H9 (cell line): ENCODE data around the gene MATN1. TPM values are rescaled to one million over a fixed set of nuclear protein-coding genes. Genes with fewer than 3 reads are reported as not detected.

Source experiments
- DNase-seq: peaks from one replicate; pipeline ENCODE4 v3.0.0-alpha.2; 2017
- H2AFZ ChIP-seq: one replicate; pipeline ENCODE4 v1.6.1; 2013; ENCODE audit warnings: mild to moderate bottlenecking, low read length, control low read depth, moderate library complexity
- H2AK5ac ChIP-seq: 2 replicates; pipeline ENCODE4 v1.6.1; 2013; ENCODE audit warnings: low read length, control low read depth, mixed read lengths; ENCODE audit not compliant: insufficient read length
- H2BK120ac ChIP-seq: one replicate; pipeline ENCODE4 v1.6.1; 2013; ENCODE audit warnings: low read depth, mild to moderate bottlenecking, low read length, control low read depth, inconsistent platforms; ENCODE audit not compliant: poor library complexity, severe bottlenecking
- H2BK12ac ChIP-seq: 2 replicates; pipeline ENCODE4 v1.6.1; 2013; ENCODE audit warnings: low read length, control low read depth, mixed read lengths, low read depth; ENCODE audit not compliant: insufficient read length
- H2BK15ac ChIP-seq: 2 replicates; pipeline ENCODE4 v1.6.1; 2013; ENCODE audit warnings: low read depth, low read length, control low read depth
- H2BK20ac ChIP-seq: one replicate; pipeline ENCODE4 v1.6.1; 2013; ENCODE audit warnings: low read depth, mild to moderate bottlenecking, low read length, control low read depth, inconsistent platforms; ENCODE audit not compliant: poor library complexity, severe bottlenecking
- H2BK5ac ChIP-seq: 2 replicates; pipeline ENCODE4 v1.6.1; 2013; ENCODE audit warnings: low read length, control low read depth, mixed read lengths; ENCODE audit not compliant: insufficient read length
- H3K14ac ChIP-seq: 2 replicates; pipeline ENCODE4 v1.6.1; 2013; ENCODE audit warnings: low read length, control low read depth; ENCODE audit not compliant: insufficient read depth
- H3K18ac ChIP-seq: 2 replicates; pipeline ENCODE4 v1.6.1; 2013; ENCODE audit warnings: low read depth, mild to moderate bottlenecking, mixed read lengths, low read length, control low read depth; ENCODE audit not compliant: insufficient read length
- H3K23ac ChIP-seq: 2 replicates; pipeline ENCODE4 v1.6.1; 2013; ENCODE audit warnings: low read length, control low read depth, mixed read lengths, low read depth; ENCODE audit not compliant: insufficient read length
- H3K23me2 ChIP-seq: 2 replicates; pipeline ENCODE4 v1.6.1; 2013; ENCODE audit warnings: low read depth, mild to moderate bottlenecking, mixed read lengths, low read length, control low read depth; ENCODE audit not compliant: insufficient read length, poor library complexity, severe bottlenecking
- H3K27ac ChIP-seq: 2 replicates; pipeline ENCODE4 v1.5.1; 2013; ENCODE audit warnings: low read length, control low read depth, mixed read lengths, low read depth; ENCODE audit not compliant: insufficient read length
- H3K27me3 ChIP-seq: 2 replicates; pipeline ENCODE4 v1.6.1; 2013; ENCODE audit warnings: low read length, control low read depth, inconsistent platforms; ENCODE audit not compliant: insufficient read depth
- H3K4ac ChIP-seq: 2 replicates; pipeline ENCODE4 v1.6.1; 2013; ENCODE audit warnings: low read depth, mild to moderate bottlenecking, control low read depth, inconsistent platforms, low read length, moderate library complexity
- H3K4me1 ChIP-seq: 2 replicates; pipeline ENCODE4 v1.6.1; 2013; ENCODE audit warnings: low read length, control low read depth, inconsistent platforms; ENCODE audit not compliant: insufficient read depth
- H3K4me2 ChIP-seq: 2 replicates; pipeline ENCODE4 v1.6.1; 2013; ENCODE audit warnings: low read length, control low read depth, mixed read lengths; ENCODE audit not compliant: insufficient read length, insufficient read depth
- H3K56ac ChIP-seq: 2 replicates; pipeline ENCODE4 v1.6.1; 2013; ENCODE audit warnings: low read depth, mild to moderate bottlenecking, mixed read lengths, low read length, control low read depth; ENCODE audit not compliant: insufficient read length
- H3K79me1 ChIP-seq: 2 replicates; pipeline ENCODE4 v1.6.1; 2013; ENCODE audit warnings: low read depth, mild to moderate bottlenecking, moderate library complexity, low read length, control low read depth, inconsistent platforms; ENCODE audit not compliant: insufficient read depth, poor library complexity, severe bottlenecking
- H3K79me2 ChIP-seq: 2 replicates; pipeline ENCODE4 v1.6.1; 2013; ENCODE audit warnings: low read length, control low read depth, inconsistent platforms; ENCODE audit not compliant: insufficient read depth
- H3K9ac ChIP-seq: 2 replicates; pipeline ENCODE4 v1.6.1; 2013; ENCODE audit warnings: low read length, control low read depth, mixed read lengths; ENCODE audit not compliant: insufficient read length; ENCODE audit errors: extremely low read depth
- H3K9me3 ChIP-seq: one replicate; pipeline ENCODE4 v1.6.1; 2013; ENCODE audit warnings: low read depth, low read length, inconsistent platforms; ENCODE audit not compliant: control insufficient read depth
- H3T11ph ChIP-seq: one replicate; pipeline ENCODE4 v1.6.1; 2013; ENCODE audit warnings: mild to moderate bottlenecking, low read length, control low read depth, inconsistent platforms
- H4K20me1 ChIP-seq: one replicate; pipeline ENCODE4 v1.6.1; 2013; ENCODE audit not compliant: control insufficient read depth, insufficient read length, insufficient read depth
- H4K5ac ChIP-seq: 2 replicates; pipeline ENCODE4 v1.6.1; 2013; ENCODE audit warnings: low read depth, mild to moderate bottlenecking, mixed read lengths, low read length, control low read depth; ENCODE audit not compliant: insufficient read length
- H4K8ac ChIP-seq: replicated peaks from 2 replicates; pipeline ENCODE4 v1.6.1; 2013; ENCODE audit warnings: low read length, control low read depth, mixed read lengths, low read depth; ENCODE audit not compliant: insufficient read length
- H4K91ac ChIP-seq: 2 replicates; pipeline ENCODE4 v1.6.1; 2013; ENCODE audit warnings: low read depth, mild to moderate bottlenecking, moderate library complexity, mixed read lengths, low read length, control low read depth; ENCODE audit not compliant: insufficient read length
- H3K27ac Mint-ChIP-seq, 3 experiments: 2 replicates in 2 of 3; 3 replicates in 1 of 3; pipeline ENCODE4 v1.8.0; 2020 to 2021; ENCODE audit warnings: mixed read lengths in 3 of 3, mild to moderate bottlenecking in 1 of 3, moderate library complexity in 1 of 3
- H3K27me3 Mint-ChIP-seq: 2 replicates; pipeline ENCODE4 v1.8.0; 2021; ENCODE audit warnings: low read depth, mild to moderate bottlenecking, moderate library complexity, mixed read lengths
- H3K36me3 Mint-ChIP-seq, 3 experiments: 2 replicates in 2 of 3; 3 replicates in 1 of 3; pipeline ENCODE4 v1.8.0; 2020 to 2021; ENCODE audit warnings: low read depth in 3 of 3, mixed read lengths in 3 of 3; ENCODE audit not compliant: insufficient read depth in 1 of 3
- H3K4me1 Mint-ChIP-seq, 2 experiments: 2 replicates each; pipeline ENCODE4 v1.8.0; 2020; ENCODE audit warnings: mixed read lengths in 2 of 2
- H3K4me3 Mint-ChIP-seq, 2 experiments: 2 replicates in 1 of 2; 3 replicates in 1 of 2; pipeline ENCODE4 v1.8.0; 2020 to 2021; ENCODE audit warnings: mild to moderate bottlenecking in 2 of 2, mixed read lengths in 2 of 2, moderate library complexity in 1 of 2
- H3K9me3 Mint-ChIP-seq, 2 experiments: 2 replicates in 1 of 2; 3 replicates in 1 of 2; pipeline ENCODE4 v1.8.0; 2020; ENCODE audit warnings: mild to moderate bottlenecking in 2 of 2, mixed read lengths in 2 of 2, moderate library complexity in 1 of 2
- WGBS: extraction: QIAGEN DNeasy Blood & Tissue Kit; methylation state at CpG from one replicate; pipeline ENCODE4 v1.1.7; 2013; ENCODE audit warnings: missing lambda C conversion rate, low lambda C conversion rate, mixed read lengths; ENCODE audit not compliant: insufficient read length; ENCODE audit errors: extremely low coverage; 5-methylcytosine and 5-hydroxymethylcytosine counted together
- total RNA-seq: library from RNA; stranded (reverse); gene quantifications from 2 replicates; pipeline ENCODE4 v1.2.1, GENCODE V29; 2021
- TF ChIP-seq, protein P1 (sequence below): fragments of 200-600 bp; sonication (generic); conservative IDR thresholded peaks from 3 replicates; pipeline ENCODE4 v1.8.0; 2021; ENCODE audit warnings: antibody characterized with exemption, mild to moderate bottlenecking

Gene MATN1
- total RNA-seq, 1 experiment from 2014 or later, result not detected

- peaks cover 3 to 11% of the 10 kb centered on the region in 2 experiments; a peak in 4 of 5 replicates for H3K9me3 Mint-ChIP-seq
- Histone ChIP-seq H3K4me2 (no peak overlapping the region), H2BK120ac (no peak overlapping the region), H3K9me3 (no peaks in the 10 kb centered on the region), H2BK5ac (no peak overlapping the region), H3K23me2 (no peaks in the 10 kb centered on the region), H3K18ac (no peak overlapping the region), H3K9ac (no peak overlapping the region), H3K14ac (no peak overlapping the region), H2BK15ac (no peak overlapping the region), H4K8ac (no peak overlapping the region), H2BK20ac (no peak overlapping the region), H4K91ac (no peak overlapping the region), H4K20me1 (no peaks in the 10 kb centered on the region), H2AK5ac (no peak overlapping the region), H3K4me1 (peaks cover 4% of the 10 kb centered on the region; the same call in 1 of the 2 replicates), H2BK12ac (no peak overlapping the region), H2AFZ (no peak overlapping the region), H3K23ac (no peak overlapping the region), H3K56ac (no peak overlapping the region), H3K27ac (no peak overlapping the region), H3K79me1 (no peaks in the 10 kb centered on the region), H4K5ac (no peak overlapping the region), H3K79me2 (no peaks in the 10 kb centered on the region), H3K4ac (no peak overlapping the region), H3T11ph (no peak overlapping the region), H3K27me3 (no peaks in the 10 kb centered on the region)
- H3K4me1 Mint-ChIP-seq, result peaks cover 10 to 16% of the 10 kb centered on the region in 2 experiments
- TF ChIP-seq, protein P1, sequence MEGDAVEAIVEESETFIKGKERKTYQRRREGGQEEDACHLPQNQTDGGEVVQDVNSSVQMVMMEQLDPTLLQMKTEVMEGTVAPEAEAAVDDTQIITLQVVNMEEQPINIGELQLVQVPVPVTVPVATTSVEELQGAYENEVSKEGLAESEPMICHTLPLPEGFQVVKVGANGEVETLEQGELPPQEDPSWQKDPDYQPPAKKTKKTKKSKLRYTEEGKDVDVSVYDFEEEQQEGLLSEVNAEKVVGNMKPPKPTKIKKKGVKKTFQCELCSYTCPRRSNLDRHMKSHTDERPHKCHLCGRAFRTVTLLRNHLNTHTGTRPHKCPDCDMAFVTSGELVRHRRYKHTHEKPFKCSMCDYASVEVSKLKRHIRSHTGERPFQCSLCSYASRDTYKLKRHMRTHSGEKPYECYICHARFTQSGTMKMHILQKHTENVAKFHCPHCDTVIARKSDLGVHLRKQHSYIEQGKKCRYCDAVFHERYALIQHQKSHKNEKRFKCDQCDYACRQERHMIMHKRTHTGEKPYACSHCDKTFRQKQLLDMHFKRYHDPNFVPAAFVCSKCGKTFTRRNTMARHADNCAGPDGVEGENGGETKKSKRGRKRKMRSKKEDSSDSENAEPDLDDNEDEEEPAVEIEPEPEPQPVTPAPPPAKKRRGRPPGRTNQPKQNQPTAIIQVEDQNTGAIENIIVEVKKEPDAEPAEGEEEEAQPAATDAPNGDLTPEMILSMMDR, result no peak
- H3K27me3 Mint-ChIP-seq, result peaks cover 33% of the 10 kb centered on the region
- WGBS, result no CpG with 5 or more reads among the region's 8 CpGs
- no peak for DNase-seq
- no peak overlapping the region; a peak in 1 of 5 replicates for H3K4me3 Mint-ChIP-seq
- H3K36me3 Mint-ChIP-seq, result no peaks in the 10 kb centered on the region; a peak in 2 of 7 replicates
- H3K27ac Mint-ChIP-seq, result no peak overlapping the region
These were observed 40.7 kb downstream of the MATN1 start for GRCh38 chr1:30682396-30683275.
